ENCODE data around the gene GALK1. TPM values are rescaled to one million over a fixed set of nuclear protein-coding genes. Genes with fewer than 3 reads are reported as not detected.

GALK1 gene
- 18.4 TPM for total RNA-seq

DNA sequence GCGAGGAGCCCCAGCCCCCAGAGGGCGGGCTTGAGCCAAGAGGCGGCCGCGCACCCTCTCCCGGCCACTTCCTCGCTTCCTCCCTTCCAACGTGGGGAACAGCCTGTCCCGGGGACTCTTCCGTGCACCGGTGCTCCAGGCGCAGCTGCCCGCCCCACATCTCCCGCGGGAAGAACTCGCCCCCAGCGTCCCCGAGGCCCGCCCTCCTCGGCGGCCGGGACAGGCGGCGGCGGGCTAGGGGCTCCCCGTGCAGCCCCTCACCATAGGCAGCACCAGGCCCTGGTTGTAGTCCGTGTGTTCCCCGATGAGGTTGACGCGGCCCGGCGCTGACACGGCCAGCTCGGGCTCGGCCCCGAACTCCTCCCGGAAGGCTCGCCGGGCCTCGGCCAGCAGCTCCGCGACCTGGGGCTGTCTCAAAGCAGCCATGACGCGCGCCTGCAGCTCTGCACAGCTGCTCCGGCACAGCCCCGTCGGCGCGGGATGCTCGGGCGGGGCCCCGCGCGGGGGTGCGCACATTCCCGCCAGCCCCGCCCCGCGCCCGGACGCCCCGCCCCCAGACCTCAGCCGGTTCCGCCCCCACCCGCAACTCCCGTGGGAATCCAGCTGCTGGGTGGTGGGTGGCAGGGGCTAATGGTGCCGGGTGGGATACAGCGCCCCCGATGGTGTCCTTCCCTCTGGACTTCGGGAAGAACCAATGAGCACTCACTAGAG is at the start of gene GALK1:
Gene GALK1, minus strand, starts transcription at position 482 of the 711 bp plus-strand sequence. Its CDS starts 56 bp downstream, at position 426.
- TF ChIP-seq POLR2A (IDR thresholded peaks at IDR 0.05), result peak in 1 of 2 donors; percentile 36
- peak in 1 of 2 donors; percentile 84 for TF ChIP-seq POLR2AphosphoS5 (IDR thresholded peaks at IDR 0.05; ENCODE audit: insufficient read depth in 1 of 2, low read depth in 1 of 2)
- TF ChIP-seq, protein P1, sequence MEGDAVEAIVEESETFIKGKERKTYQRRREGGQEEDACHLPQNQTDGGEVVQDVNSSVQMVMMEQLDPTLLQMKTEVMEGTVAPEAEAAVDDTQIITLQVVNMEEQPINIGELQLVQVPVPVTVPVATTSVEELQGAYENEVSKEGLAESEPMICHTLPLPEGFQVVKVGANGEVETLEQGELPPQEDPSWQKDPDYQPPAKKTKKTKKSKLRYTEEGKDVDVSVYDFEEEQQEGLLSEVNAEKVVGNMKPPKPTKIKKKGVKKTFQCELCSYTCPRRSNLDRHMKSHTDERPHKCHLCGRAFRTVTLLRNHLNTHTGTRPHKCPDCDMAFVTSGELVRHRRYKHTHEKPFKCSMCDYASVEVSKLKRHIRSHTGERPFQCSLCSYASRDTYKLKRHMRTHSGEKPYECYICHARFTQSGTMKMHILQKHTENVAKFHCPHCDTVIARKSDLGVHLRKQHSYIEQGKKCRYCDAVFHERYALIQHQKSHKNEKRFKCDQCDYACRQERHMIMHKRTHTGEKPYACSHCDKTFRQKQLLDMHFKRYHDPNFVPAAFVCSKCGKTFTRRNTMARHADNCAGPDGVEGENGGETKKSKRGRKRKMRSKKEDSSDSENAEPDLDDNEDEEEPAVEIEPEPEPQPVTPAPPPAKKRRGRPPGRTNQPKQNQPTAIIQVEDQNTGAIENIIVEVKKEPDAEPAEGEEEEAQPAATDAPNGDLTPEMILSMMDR (IDR thresholded peaks at IDR 0.05), result peak; percentile 32 to 49 (median 34)
- Histone ChIP-seq H3K9me3 (no peaks in the 10 kb centered on the region), H3K4me1 (peaks cover 20% of the 10 kb centered on the region), H3K27ac (peak within 1 kb of the TSS; percentile 91), H3K27me3 (no peaks in the 10 kb centered on the region), H3K36me3 (no peaks in the 10 kb centered on the region), H3K4me3 (peak within 1 kb of the TSS; percentile 57 to 88)
- DNase-seq (ENCODE audit: extremely low spot score in 2 of 2), result peak in 1 of 2 donors; percentile 95
- intact Hi-C loops (cut with DNase I), result loop anchor here (10.0 kb wide), 1 partner anchor 110 kb away; the partner anchor contains the start of gene TRIM47

DNA sequence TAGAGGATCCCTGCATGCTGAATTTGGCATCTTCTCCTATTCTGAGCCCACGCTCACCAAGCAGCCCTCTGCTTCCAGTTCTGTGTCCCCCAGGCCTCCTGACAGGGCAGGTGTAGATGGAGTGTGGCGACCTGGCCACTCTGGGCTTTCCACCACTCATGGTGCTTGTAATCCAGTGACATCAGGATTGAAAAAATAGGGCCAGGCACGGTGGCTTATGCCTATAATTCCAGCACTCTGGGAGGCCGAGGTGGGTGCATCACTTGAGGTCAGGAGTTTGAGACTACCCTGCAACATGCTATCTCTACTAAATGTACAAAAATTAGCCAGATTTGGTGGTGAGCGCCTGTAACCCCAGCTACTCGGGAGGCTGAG is 49.0 kb upstream of the GALK1 start:
- no peak for TF ChIP-seq POLR2A (IDR thresholded peaks at IDR 0.05)
- TF ChIP-seq POLR2AphosphoS5 (IDR thresholded peaks at IDR 0.05; ENCODE audit: insufficient read depth in 1 of 2, low read depth in 1 of 2), result no peak
- TF ChIP-seq, protein P1 (IDR thresholded peaks at IDR 0.05), result no peak
- Histone ChIP-seq H3K4me1 (peaks cover 43% of the 10 kb centered on the region), H3K36me3 (peaks cover 0 to 68% of the 10 kb centered on the region in 2 donors), H3K4me3 (no peak overlapping the region), H3K27me3 (no peaks in the 10 kb centered on the region), H3K9me3 (no peaks in the 10 kb centered on the region), H3K27ac (no peak overlapping the region)
- intact Hi-C loops (cut with DNase I), result loop anchor here (5.0 kb wide), 1 partner anchor 457 kb away; no protein-coding TSS in a partner anchor
- no peak for DNase-seq (ENCODE audit: extremely low spot score in 2 of 2)

DNA sequence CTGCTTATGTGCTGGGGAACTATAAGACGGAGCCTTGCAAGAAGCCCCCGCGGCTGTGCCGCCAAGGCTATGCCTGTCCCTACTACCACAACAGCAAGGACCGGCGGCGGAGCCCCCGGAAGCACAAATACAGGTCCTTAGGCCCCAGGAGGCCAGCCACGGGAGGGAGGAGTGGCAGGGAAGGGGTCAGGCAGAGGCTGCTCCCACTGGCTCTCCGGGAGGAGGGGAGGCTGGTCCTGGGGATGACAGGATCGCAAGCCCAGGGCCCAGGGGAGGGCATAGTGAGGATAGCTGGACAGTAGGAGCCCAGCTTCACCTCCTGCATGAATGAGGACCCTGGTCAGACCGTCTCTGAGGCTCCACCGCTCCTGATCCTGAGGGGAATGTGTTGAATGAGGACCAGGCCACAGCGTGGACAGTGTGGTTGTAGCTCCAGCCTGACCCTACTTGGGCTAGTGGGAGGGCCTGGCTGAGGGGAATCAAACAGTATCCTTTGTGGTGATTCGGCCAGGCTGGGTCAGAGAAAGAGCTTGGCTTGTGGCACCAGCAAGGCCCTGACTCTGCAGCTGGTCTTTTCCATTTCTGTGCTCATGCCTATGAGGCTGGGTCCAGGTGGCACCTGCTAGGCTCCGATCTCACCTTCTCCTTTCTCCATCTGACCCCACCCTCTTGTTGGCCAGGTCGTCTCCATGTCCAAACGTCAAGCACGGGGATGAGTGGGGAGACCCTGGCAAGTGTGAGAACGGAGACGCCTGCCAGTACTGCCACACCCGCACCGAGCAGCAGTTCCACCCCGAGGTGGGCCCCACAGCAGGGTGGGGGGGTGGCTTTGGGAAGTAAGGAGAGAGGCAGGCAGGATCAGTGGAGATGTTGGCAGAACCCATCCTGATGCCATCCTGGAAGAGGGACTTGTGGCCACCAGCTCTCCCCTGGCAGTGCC is 48.4 kb upstream of the GALK1 start:
- peaks cover 0 to 62% of the 10 kb centered on the region in 2 donors for H3K36me3 ChIP-seq
- TF ChIP-seq, protein P1 (IDR thresholded peaks at IDR 0.05), result no peak
- TF ChIP-seq POLR2A (IDR thresholded peaks at IDR 0.05) (no peak), POLR2AphosphoS5 (IDR thresholded peaks at IDR 0.05; ENCODE audit: insufficient read depth in 1 of 2, low read depth in 1 of 2) (no peak)
- H3K9me3 ChIP-seq, result no peaks in the 10 kb centered on the region
- peaks cover 50% of the 10 kb centered on the region for H3K4me1 ChIP-seq
- DNase-seq (ENCODE audit: extremely low spot score in 2 of 2), result no peak
- intact Hi-C loops (cut with DNase I), result loop anchor here (5.0 kb wide), 1 partner anchor 456 kb away; no protein-coding TSS in a partner anchor
- H3K4me3 ChIP-seq, result no peak overlapping the region
- H3K27me3 ChIP-seq, result no peaks in the 10 kb centered on the region
- H3K27ac ChIP-seq, result no peak overlapping the region

DNA sequence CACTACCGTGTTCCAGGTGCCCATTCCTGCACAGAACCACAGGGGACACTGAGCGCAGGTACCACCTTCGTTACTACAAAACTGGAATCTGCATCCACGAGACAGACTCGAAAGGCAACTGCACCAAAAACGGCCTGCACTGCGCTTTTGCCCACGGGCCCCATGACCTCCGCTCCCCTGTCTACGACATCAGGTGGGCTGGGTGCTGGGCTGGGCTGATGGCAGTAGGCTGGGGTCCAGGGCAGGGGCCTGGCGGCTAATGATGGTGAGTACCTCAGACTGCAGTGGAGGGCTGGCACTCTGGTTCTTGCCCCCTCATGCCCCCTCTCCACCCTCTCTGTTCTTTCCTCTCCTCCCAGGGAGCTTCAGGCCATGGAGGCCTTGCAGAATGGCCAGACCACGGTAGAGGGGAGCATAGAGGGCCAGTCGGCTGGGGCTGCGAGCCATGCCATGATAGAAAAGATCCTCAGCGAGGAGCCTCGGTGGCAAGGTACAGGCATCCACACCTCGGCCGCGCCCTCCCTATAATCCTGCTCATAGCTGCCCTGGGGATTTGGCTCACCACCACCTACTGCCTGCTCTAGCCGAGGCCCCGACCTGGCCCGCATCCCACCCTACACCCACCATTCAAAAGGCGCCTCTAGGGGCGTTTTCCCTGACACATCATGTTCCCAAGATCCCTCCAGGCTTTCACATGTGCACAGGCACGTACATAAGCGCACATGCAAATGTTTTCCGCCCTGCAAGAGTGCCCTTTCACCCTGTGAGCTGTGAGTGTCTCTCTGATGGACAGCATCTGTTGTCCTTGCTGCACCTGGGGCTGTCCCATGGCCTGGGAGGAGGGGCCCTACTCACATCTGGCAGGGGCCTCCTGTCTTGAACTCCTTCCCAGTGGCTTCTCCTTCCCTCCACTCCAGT is 47.4 kb upstream of the GALK1 start:
- Histone ChIP-seq H3K27ac (no peak overlapping the region), H3K4me3 (no peak overlapping the region), H3K4me1 (peaks cover 59% of the 10 kb centered on the region), H3K27me3 (no peaks in the 10 kb centered on the region), H3K9me3 (no peaks in the 10 kb centered on the region), H3K36me3 (peaks cover 0 to 52% of the 10 kb centered on the region in 2 donors)
- intact Hi-C loops (cut with DNase I), result loop anchor here (5.0 kb wide), 1 partner anchor 455 kb away; no protein-coding TSS in a partner anchor
- DNase-seq (ENCODE audit: extremely low spot score in 2 of 2), result no peak
- TF ChIP-seq POLR2A (IDR thresholded peaks at IDR 0.05), result no peak
- TF ChIP-seq, protein P1 (IDR thresholded peaks at IDR 0.05), result no peak
- no peak for TF ChIP-seq POLR2AphosphoS5 (IDR thresholded peaks at IDR 0.05; ENCODE audit: insufficient read depth in 1 of 2, low read depth in 1 of 2)
